Measurements from ENCODE around the gene CCHCR1. TPM values are rescaled to one million over a fixed set of nuclear protein-coding genes. Genes with fewer than 3 reads are reported as not detected.

The CCHCR1 gene
- total and polyA plus RNA-seq, 9 donors = 11.2 to 31.5 (median 23.6) TPM

- no peak for DNase-seq
- H3K27ac ChIP-seq = no peak overlapping the region
- TF ChIP-seq EP300 (IDR thresholded peaks at IDR 0.05) = no peak
- TF ChIP-seq CTCF (IDR thresholded peaks at IDR 0.05) = no peak
- TF ChIP-seq POLR2A (IDR thresholded peaks at IDR 0.05) = no peak
- no peak overlapping the region for H3K4me3 ChIP-seq
- 39 to 60% (median 42%) methylated on average over 2 of the region's 2 CpGs for WGBS, 3 donors
- intact Hi-C loops (cut with DNase I) = no loop called here
- H3K36me3 ChIP-seq = no peaks in the 10 kb centered on the region
- no peaks in the 10 kb centered on the region for H3K9me3 ChIP-seq
- no peaks in the 10 kb centered on the region for H3K4me1 ChIP-seq (ENCODE audit: insufficient read depth)
- H3K27me3 ChIP-seq = no peaks in the 10 kb centered on the region
Observed at GRCh38 chr6:31142361-31142761, 15.2 kb downstream of the CCHCR1 start.

GRCh38 chr6:31140643-31141042 is 17.0 kb downstream of the CCHCR1 start:
- no peak for DNase-seq
- Histone ChIP-seq H3K4me3 (no peak overlapping the region), H3K9me3 (no peaks in the 10 kb centered on the region), H3K4me1 (ENCODE audit: insufficient read depth) (no peaks in the 10 kb centered on the region), H3K27me3 (no peaks in the 10 kb centered on the region), H3K36me3 (no peaks in the 10 kb centered on the region), H3K27ac (no peak overlapping the region)
- intact Hi-C loops (cut with DNase I) = no loop called here
- 86 to 93% (median 87%) methylated on average over 15 of the region's 15 CpGs for WGBS, 3 donors
- no peak for TF ChIP-seq CTCF (IDR thresholded peaks at IDR 0.05)
- TF ChIP-seq POLR2A (IDR thresholded peaks at IDR 0.05) = no peak
- no peak for TF ChIP-seq EP300 (IDR thresholded peaks at IDR 0.05)

GRCh38 chr6:31139599-31139998 is 18.0 kb downstream of the CCHCR1 start:
- Histone ChIP-seq H3K36me3 (no peaks in the 10 kb centered on the region), H3K9me3 (no peaks in the 10 kb centered on the region), H3K4me3 (no peak overlapping the region), H3K27ac (no peak overlapping the region), H3K4me1 (ENCODE audit: insufficient read depth) (no peaks in the 10 kb centered on the region), H3K27me3 (no peaks in the 10 kb centered on the region)
- TF ChIP-seq POLR2A (IDR thresholded peaks at IDR 0.05) (no peak), CTCF (IDR thresholded peaks at IDR 0.05) (no peak), EP300 (IDR thresholded peaks at IDR 0.05) (no peak)
- no peak for DNase-seq
- WGBS, 3 donors = 0 to 4% (median 2%) methylated on average over 4 of the region's 4 CpGs
- intact Hi-C loops (cut with DNase I) = loop anchor here (5.0 kb wide), 2 partner anchors 53 to 228 kb away; no protein-coding TSS in a partner anchor

GRCh38 chr6:31138982-31139381 is 18.6 kb downstream of the CCHCR1 start, which contains the start of gene PSORS1C2:
PSORS1C2 (minus strand) TSS chr6:31139066; CDS start chr6:31139026, 40 bp downstream.
- no peaks in the 10 kb centered on the region for H3K36me3 ChIP-seq
- TF ChIP-seq EP300 (IDR thresholded peaks at IDR 0.05) (no peak), CTCF (IDR thresholded peaks at IDR 0.05) (no peak), POLR2A (IDR thresholded peaks at IDR 0.05) (no peak)
- intact Hi-C loops (cut with DNase I) = loop anchor here (5.0 kb wide), 2 partner anchors 53 to 228 kb away; no protein-coding TSS in a partner anchor
- 88 to 93% (median 91%) methylated on average over 4 of the region's 4 CpGs for whole genome bisulfite sequencing, 3 donors
- no peaks in the 10 kb centered on the region for H3K9me3 ChIP-seq
- no peak within 1 kb of the TSS for H3K27ac ChIP-seq
- H3K27me3 ChIP-seq = no peaks in the 10 kb centered on the region
- H3K4me3 ChIP-seq = no peak within 1 kb of the TSS
- DNase-seq = peak in 1 of 5 donors; percentile 23
- no peaks in the 10 kb centered on the region for H3K4me1 ChIP-seq (ENCODE audit: insufficient read depth)
